GM12878 (cell line): ENCODE measurements around the gene NLGN1.

Experiments
- CBX5 ChIP-seq: sonication (generic); IDR thresholded peaks from 2 replicates; pipeline ENCODE4 v1.6.1; 2016; ENCODE audit warnings: low read depth, moderate library complexity, mild to moderate bottlenecking, inconsistent platforms
- CHD1 ChIP-seq: IDR thresholded peaks from 2 replicates; pipeline ENCODE4 v1.6.1; 2012; ENCODE audit warnings: low read depth, low read length, improper control_type of control experiment
- CREB1 ChIP-seq: IDR thresholded peaks from 2 replicates; pipeline ENCODE4 v1.6.1; 2012; ENCODE audit warnings: low read depth, mild to moderate bottlenecking, inconsistent platforms
- GABPA ChIP-seq: IDR thresholded peaks from 2 replicates; pipeline ENCODE4 v1.6.1; 2014; ENCODE audit warnings: antibody characterized with exemption, low read depth, mild to moderate bottlenecking, inconsistent platforms
- POLR2A ChIP-seq: IDR thresholded peaks from 2 replicates; pipeline ENCODE4 v1.6.1; 2011; ENCODE audit warnings: low read depth, mild to moderate bottlenecking, low read length
- SMAD1 ChIP-seq: fragments of 450-650 bp; IDR thresholded peaks from 2 replicates; pipeline ENCODE4 v1.6.1; 2018; ENCODE audit warnings: mild to moderate bottlenecking, low read depth; ENCODE audit not compliant: partially characterized antibody
- ZNF384 ChIP-seq: IDR thresholded peaks from 2 replicates; pipeline ENCODE4 v1.6.1; 2012; ENCODE audit warnings: low read depth, mild to moderate bottlenecking, low read length, improper control_type of control experiment, borderline replicate concordance
- TF ChIP-seq, protein P1 (sequence below): IDR thresholded peaks from 2 replicates; pipeline ENCODE4 v1.6.1; 2011; ENCODE audit warnings: low read depth, mild to moderate bottlenecking, low read length, moderate library complexity, borderline replicate concordance; ENCODE audit errors: extremely low read depth

DNA sequence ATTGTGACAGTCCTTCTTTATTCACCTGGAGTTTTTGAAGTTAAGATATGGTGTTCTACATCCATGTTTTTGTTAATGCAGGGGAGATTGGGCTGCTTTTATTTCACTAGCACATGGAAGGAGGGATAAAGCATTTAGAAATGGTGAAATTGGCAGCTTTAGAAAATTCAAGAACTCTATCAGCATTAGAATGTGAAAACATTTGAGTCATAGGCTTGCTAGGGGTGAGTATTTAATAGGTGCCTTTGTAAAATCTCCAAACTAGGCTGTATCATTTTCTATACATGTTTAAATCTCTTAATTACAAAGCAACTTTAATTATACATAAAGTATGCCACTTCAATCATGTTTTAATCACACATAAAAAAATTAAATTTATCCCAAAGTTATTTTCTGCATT, 12.9 kb downstream of the NLGN1 start:
- TF ChIP-seq SMAD1 (no peak), CREB1 (no peak), POLR2A (no peak), CBX5 (no peak), ZNF384 (no peak), CHD1 (no peak), GABPA (no peak)
- TF ChIP-seq, protein P1, sequence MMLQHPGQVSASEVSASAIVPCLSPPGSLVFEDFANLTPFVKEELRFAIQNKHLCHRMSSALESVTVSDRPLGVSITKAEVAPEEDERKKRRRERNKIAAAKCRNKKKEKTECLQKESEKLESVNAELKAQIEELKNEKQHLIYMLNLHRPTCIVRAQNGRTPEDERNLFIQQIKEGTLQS: no peak
